Progenitor cell of endocrine pancreas (in vitro differentiated cells): ENCODE data around the gene GPR152. TPM values are rescaled to one million over a fixed set of nuclear protein-coding genes. Genes with fewer than 3 reads are reported as not detected.
"Not testable (repeated sequence)": the region's sequence is repeated elsewhere in the genome, so short reads cannot be mapped to it uniquely, and the experiment has no call there.

Source experiments
- DNase-seq: peaks from one replicate; pipeline ENCODE4 v3.0.0; 2021; ENCODE audit warnings: low spot score; ENCODE audit not compliant: unreplicated experiment
- H3K27ac Mint-ChIP-seq: 2 replicates; pipeline ENCODE4 v1.8.0; 2021; ENCODE audit warnings: mild to moderate bottlenecking, moderate library complexity, mixed read lengths
- H3K27me3 Mint-ChIP-seq: 2 replicates; pipeline ENCODE4 v1.8.0; 2021; ENCODE audit warnings: mixed read lengths
- H3K36me3 Mint-ChIP-seq: 2 replicates; pipeline ENCODE4 v1.8.0; 2022; ENCODE audit warnings: mixed read lengths; ENCODE audit not compliant: insufficient read depth
- H3K4me1 Mint-ChIP-seq: 2 replicates; pipeline ENCODE4 v1.8.0; 2021; ENCODE audit warnings: low read depth, mixed read lengths
- H3K4me3 Mint-ChIP-seq: 2 replicates; pipeline ENCODE4 v1.8.0; 2021; ENCODE audit warnings: low read depth, mild to moderate bottlenecking, moderate library complexity, mixed read lengths
- H3K9me3 Mint-ChIP-seq: 2 replicates; pipeline ENCODE4 v1.8.0; 2021; ENCODE audit warnings: low read depth, mixed read lengths
- microRNA-seq: library from miRNA; unstranded; fragments of <30 nt; microRNA quantifications from one replicate; pipeline ENCODE4 v1.1.0, GENCODE V29; 2020; ENCODE audit warnings: borderline number of aligned reads; ENCODE audit not compliant: unreplicated experiment
- total RNA-seq: library from RNA; stranded (reverse); gene quantifications from 2 replicates; pipeline ENCODE4 v1.2.1, GENCODE V29; 2021
- TF ChIP-seq, protein P1 (sequence below): fragments of 200-600 bp; sonication (generic); IDR thresholded peaks from one replicate; pipeline ENCODE4 v1.5.0; 2021; ENCODE audit warnings: antibody characterized with exemption, mild to moderate bottlenecking; ENCODE audit not compliant: unreplicated experiment

The GPR152 gene
- total RNA-seq, 1 donor from 2014 or later = not detected

DNA sequence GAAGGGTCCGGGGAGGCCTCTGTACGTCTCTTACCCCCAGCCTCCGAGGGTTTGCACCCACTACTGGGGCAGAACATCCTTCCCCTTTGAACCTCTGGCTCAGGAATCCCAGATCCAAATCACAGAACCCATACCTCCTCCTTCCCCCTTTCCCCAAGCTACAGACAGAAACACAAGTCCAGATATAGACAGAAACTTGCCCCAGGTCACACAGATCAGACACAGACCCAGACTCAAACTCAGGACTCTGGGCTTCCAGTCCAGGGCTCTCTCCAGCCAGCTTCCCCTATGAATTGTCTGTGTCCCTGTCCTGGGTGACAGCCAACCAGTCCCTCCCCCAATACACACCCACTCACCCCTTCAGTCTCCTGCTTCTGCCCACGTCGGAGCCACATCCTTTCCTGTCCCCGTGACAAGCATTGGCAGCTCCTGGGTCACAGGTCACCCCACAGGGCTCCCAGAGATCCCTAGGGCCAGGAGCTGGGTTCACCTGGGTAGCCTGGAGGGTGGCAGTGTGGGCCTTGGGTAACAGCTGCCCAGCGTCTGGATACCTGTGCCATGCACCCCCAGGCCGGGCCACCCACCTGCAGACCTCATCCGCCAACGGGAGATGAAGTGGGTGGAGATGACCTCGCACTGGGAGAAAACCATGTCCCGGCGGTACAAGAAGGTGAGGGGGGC, 47.9 kb downstream of the GPR152 start:
- Mint-ChIP-seq H3K27ac (no peak overlapping the region), H3K36me3 (no peaks in the 10 kb centered on the region), H3K27me3 (peaks cover 15% of the 10 kb centered on the region), H3K9me3 (no peaks in the 10 kb centered on the region), H3K4me3 (no peak overlapping the region), H3K4me1 (peaks cover 6% of the 10 kb centered on the region)
- TF ChIP-seq, protein P1, sequence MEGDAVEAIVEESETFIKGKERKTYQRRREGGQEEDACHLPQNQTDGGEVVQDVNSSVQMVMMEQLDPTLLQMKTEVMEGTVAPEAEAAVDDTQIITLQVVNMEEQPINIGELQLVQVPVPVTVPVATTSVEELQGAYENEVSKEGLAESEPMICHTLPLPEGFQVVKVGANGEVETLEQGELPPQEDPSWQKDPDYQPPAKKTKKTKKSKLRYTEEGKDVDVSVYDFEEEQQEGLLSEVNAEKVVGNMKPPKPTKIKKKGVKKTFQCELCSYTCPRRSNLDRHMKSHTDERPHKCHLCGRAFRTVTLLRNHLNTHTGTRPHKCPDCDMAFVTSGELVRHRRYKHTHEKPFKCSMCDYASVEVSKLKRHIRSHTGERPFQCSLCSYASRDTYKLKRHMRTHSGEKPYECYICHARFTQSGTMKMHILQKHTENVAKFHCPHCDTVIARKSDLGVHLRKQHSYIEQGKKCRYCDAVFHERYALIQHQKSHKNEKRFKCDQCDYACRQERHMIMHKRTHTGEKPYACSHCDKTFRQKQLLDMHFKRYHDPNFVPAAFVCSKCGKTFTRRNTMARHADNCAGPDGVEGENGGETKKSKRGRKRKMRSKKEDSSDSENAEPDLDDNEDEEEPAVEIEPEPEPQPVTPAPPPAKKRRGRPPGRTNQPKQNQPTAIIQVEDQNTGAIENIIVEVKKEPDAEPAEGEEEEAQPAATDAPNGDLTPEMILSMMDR = no peak
- DNase-seq = no peak

DNA sequence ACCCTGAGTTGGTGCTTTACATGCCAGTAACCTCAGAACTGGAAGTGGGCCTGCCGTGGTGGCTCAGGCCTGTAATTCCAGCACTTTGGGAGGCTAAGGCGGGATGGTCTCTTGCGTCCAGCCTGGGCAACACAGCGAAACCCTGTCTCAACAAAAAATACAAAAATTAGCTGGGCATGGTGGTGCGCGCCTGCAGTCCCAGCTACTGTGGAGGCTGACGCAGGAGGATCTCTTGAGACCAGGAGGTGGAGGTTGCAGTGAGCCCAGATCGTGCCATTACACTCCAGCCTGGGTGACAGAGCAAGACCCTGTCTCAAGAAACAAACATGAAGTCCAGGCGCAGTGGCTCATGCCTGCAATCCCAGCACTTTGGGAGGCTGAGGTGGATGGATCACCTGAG, 49.4 kb downstream of the GPR152 start:
- H3K36me3 Mint-ChIP-seq, H3K9me3 Mint-ChIP-seq, H3K4me1 Mint-ChIP-seq, H3K4me3 Mint-ChIP-seq, H3K27ac Mint-ChIP-seq, DNase-seq: not testable (repeated sequence)
- peaks cover 11% of the 10 kb centered on the region for H3K27me3 Mint-ChIP-seq

DNA sequence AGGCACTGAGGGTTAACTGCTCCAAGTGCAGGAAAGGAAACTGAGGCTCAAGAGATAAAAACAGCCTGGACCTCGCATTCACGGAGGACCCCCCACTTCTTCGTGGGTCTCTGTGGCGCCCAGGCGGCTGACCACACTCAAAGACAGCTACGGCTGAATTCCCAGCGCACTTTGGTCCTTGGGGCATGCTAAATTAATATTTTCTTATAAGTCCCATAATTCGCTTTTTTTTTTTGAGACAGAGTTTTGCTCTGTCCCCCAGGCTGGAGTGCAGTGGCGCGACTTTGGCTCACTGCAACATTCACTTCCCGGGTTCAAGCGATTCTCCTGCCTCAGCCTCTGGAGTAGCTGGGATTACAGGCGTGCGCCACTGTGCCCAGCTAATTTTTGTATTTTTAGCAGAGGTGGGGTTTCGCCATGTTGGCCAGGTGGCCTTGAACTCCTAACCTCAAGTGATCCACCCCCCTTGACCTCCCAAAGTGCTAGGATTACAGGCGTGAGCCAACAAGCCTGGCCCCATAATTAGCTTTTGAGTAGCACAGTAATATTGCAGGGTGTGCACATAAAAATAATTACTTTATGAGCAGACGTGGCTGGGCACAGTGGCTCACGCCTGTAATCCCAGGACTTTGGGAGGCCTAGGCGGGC, 50.2 kb downstream of the GPR152 start:
- H3K27ac Mint-ChIP-seq, H3K9me3 Mint-ChIP-seq, H3K27me3 Mint-ChIP-seq, H3K4me1 Mint-ChIP-seq, DNase-seq, H3K36me3 Mint-ChIP-seq: not testable (repeated sequence)
- H3K4me3 Mint-ChIP-seq = peak overlapping the region; percentile 14

DNA sequence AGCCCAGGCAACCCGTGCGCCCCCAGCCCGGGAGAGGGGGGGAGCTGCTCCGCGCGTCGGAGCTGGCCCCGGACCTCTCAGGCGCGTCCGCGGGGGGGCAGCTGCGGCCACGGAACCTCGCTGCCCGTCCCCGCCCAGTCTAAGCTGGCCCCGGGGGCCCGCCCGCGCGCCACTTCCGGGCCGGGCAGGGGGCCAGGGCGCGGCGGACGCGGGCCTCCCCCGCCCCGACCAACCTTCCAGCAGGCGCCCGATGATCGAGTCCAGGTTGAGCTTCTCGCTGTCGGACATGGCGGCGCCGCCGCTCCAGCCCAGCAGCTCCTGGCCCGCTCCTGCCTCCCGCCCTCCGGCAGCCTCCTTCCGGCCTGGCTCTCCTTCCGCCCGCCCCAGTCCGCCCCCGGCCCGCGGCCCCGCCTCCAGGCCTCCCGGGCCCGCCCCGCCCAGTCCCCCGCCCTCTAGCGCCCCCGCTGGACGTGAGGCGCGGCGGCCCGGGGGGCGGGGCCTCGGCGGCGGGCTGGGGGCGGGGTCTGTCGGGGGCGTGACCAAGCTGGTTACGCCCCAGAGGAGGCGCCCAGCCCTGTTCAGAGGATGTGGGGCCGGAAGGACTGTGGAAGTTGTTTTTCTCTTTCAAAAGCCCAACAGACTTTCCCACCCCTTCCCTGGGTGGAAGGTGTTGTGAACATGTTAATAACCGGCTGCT, 50.9 kb downstream of the GPR152 start, which contains the start of gene PPP1CA:
TSS of gene PPP1CA (minus strand) at position 364 of the 697 bp plus-strand sequence. CDS start at position 288, 76 bp downstream.
- peak within 1 kb of the TSS; percentile 33 for H3K27ac Mint-ChIP-seq
- H3K4me3 Mint-ChIP-seq = peak within 1 kb of the TSS; percentile 76
- DNase-seq = peak; percentile 83
- H3K36me3 Mint-ChIP-seq = peaks cover 2% of the 10 kb centered on the region
- TF ChIP-seq, protein P1 = peak; percentile 75
- no peaks in the 10 kb centered on the region for H3K9me3 Mint-ChIP-seq
- H3K4me1 Mint-ChIP-seq = peaks cover 6% of the 10 kb centered on the region
- no peaks in the 10 kb centered on the region for H3K27me3 Mint-ChIP-seq

Small RNAs within 50 kb of the gene (microRNA-seq; reads per million reads assigned to microRNA genes)
- gene MIR6752 = not detected

Other genes with a start within 250 kb of the GPR152 start
- gene GRK2, start 186.3 kb downstream of the GPR152 start, total RNA-seq = 52.9 and 53.0 TPM in 2 replicates
- gene ANKRD13D, start 163.4 kb downstream of the GPR152 start, total RNA-seq = 74.9 and 76.0 TPM in 2 replicates
- 48.9 and 56.9 TPM in 2 replicates for gene SSH3, start 149.2 kb downstream of the GPR152 start, total RNA-seq
- 19.8 and 21.1 TPM in 2 replicates for gene POLD4, start 99.2 kb downstream of the GPR152 start, total RNA-seq
- 5.4 and 6.9 TPM in 2 replicates for gene CLCF1, start 79.1 kb downstream of the GPR152 start, total RNA-seq
- gene RAD9A, start 60.7 kb downstream of the GPR152 start, total RNA-seq = 39.0 and 49.1 TPM in 2 replicates
- 140 and 145 TPM in 2 replicates for gene PPP1CA, start 50.9 kb downstream of the GPR152 start, total RNA-seq
- 0.24 TPM in 1 of 2 replicates, not detected in the other for gene TBC1D10C, start 48.6 kb downstream of the GPR152 start, total RNA-seq
- 0.29 and 0.53 TPM in 2 replicates for gene CARNS1, start 37.1 kb downstream of the GPR152 start, total RNA-seq
- gene RPS6KB2, start 24.2 kb downstream of the GPR152 start, total RNA-seq = 51.7 and 53.8 TPM in 2 replicates
- 0.73 and 2.3 TPM in 2 replicates for gene PTPRCAP, start 15.0 kb downstream of the GPR152 start, total RNA-seq
- 86.7 and 90.5 TPM in 2 replicates for gene CORO1B, start 9.3 kb downstream of the GPR152 start, total RNA-seq
- 0.18 TPM in 1 of 2 replicates, not detected in the other for gene CABP4, start 2.6 kb upstream of the GPR152 start, total RNA-seq
- 63.3 and 68.6 TPM in 2 replicates for gene TMEM134, start 16.5 kb upstream of the GPR152 start, total RNA-seq
- 39.2 and 39.5 TPM in 2 replicates for gene AIP, start 30.3 kb upstream of the GPR152 start, total RNA-seq
- gene PITPNM1, start 52.6 kb upstream of the GPR152 start, total RNA-seq = 67.9 and 76.3 TPM in 2 replicates
- gene CDK2AP2, start 55.4 kb upstream of the GPR152 start, total RNA-seq = 35.0 and 35.7 TPM in 2 replicates
- not detected in 2 replicates for gene CABP2, start 70.7 kb upstream of the GPR152 start, total RNA-seq
- gene GSTP1, start 131.1 kb upstream of the GPR152 start, total RNA-seq = 978 and 982 TPM in 2 replicates
- gene NDUFV1, start 154.2 kb upstream of the GPR152 start, total RNA-seq = 137 and 150 TPM in 2 replicates
- 5.1 and 6.3 TPM in 2 replicates for gene NUDT8, start 177.2 kb upstream of the GPR152 start, total RNA-seq
- not detected in 2 replicates for gene TBX10, start 187.0 kb upstream of the GPR152 start, total RNA-seq
- 3.0 and 3.4 TPM in 2 replicates for gene ACY3, start 198.0 kb upstream of the GPR152 start, total RNA-seq
- 0.67 and 1.6 TPM in 2 replicates for gene ALDH3B2, start 221.9 kb upstream of the GPR152 start, total RNA-seq